Lower lobe of right lung (tissue), 2 donors: Measurements from ENCODE around the gene PI4KB. TPM values are rescaled to one million over a fixed set of nuclear protein-coding genes. Genes with fewer than 3 reads are reported as not detected.

Source experiments
- ATAC-seq, 2 donors: fragments of 200-7000 bp; cut with Tn5 transposase; one replicate each; pipeline ENCODE4 v1.9.1; 2020 to 2022; ENCODE audit warnings: mild to moderate bottlenecking in 2 of 2, moderate library complexity in 2 of 2
- DNase-seq: peaks from one replicate; pipeline ENCODE4 v3.0.0-alpha.2; 2020
- H3K27ac ChIP-seq: fragments of 200-600 bp; one replicate; pipeline ENCODE4 v1.8.0; 2022
- H3K27me3 ChIP-seq: fragments of 200-600 bp; one replicate; pipeline ENCODE4 v1.8.0; 2022; ENCODE audit warnings: low read depth
- H3K36me3 ChIP-seq: fragments of 200-600 bp; one replicate; pipeline ENCODE4 v1.8.0; 2022; ENCODE audit warnings: mild to moderate bottlenecking
- H3K4me1 ChIP-seq: fragments of 200-600 bp; one replicate; pipeline ENCODE4 v1.8.0; 2022
- H3K4me3 ChIP-seq: fragments of 200-600 bp; one replicate; pipeline ENCODE4 v1.8.0; 2022; ENCODE audit warnings: mild to moderate bottlenecking
- H3K9me3 ChIP-seq: fragments of 200-600 bp; one replicate; pipeline ENCODE4 v1.8.0; 2022
- CTCF ChIP-seq: fragments of 200-600 bp; IDR thresholded peaks from one replicate; pipeline ENCODE4 v1.8.0; 2022; ENCODE audit warnings: antibody characterized with exemption, mild to moderate bottlenecking
- intact Hi-C: fragments of 100-400 bp; cut with DNase I; formaldehyde crosslinking; loops from one replicate; pipeline ENCODE4 v1.11.0; 2022
- total RNA-seq: library from RNA; stranded (reverse); fragmentation: NEBNext Ultra II Directional; extraction: Animal tissue kit (Norgen Biotek cat#: 25700); gene quantifications from one replicate; pipeline ENCODE4 v1.2.1, GENCODE V29; 2021
- donor health status: DM: no; HTN: yes; CAD: no; lungs with severe emphysema.

PI4KB gene
- total RNA-seq, 1 donor from 2014 or later = 66.0 TPM

- TF ChIP-seq CTCF = no peak
- Histone ChIP-seq H3K4me1 (no peaks in the 10 kb centered on the region), H3K27ac (no peak overlapping the region), H3K36me3 (peaks cover 14% of the 10 kb centered on the region), H3K4me3 (no peak overlapping the region), H3K9me3 (no peaks in the 10 kb centered on the region), H3K27me3 (no peaks in the 10 kb centered on the region)
- ATAC-seq (peak in 1 of 2 donors; percentile 16), DNase-seq (no peak)
- intact Hi-C loops = no loop called here
These were observed 53.2 kb downstream of the PI4KB start for GRCh38 chr1:151273924-151274466.

GRCh38 chr1:151267760-151268159, 59.5 kb downstream of the PI4KB start:
- Histone ChIP-seq H3K27me3 (no peaks in the 10 kb centered on the region), H3K27ac (no peak overlapping the region), H3K4me1 (no peaks in the 10 kb centered on the region), H3K9me3 (no peaks in the 10 kb centered on the region), H3K36me3 (peaks cover 77% of the 10 kb centered on the region), H3K4me3 (no peak overlapping the region)
- no peak for DNase-seq
- TF ChIP-seq CTCF = no peak
- no peak for ATAC-seq
- intact Hi-C loops = no loop called here

GRCh38 chr1:151266821-151267220, 60.4 kb downstream of the PI4KB start:
- DNase-seq = no peak
- H3K27ac ChIP-seq = no peak overlapping the region
- no peaks in the 10 kb centered on the region for H3K4me1 ChIP-seq
- TF ChIP-seq CTCF = no peak
- H3K36me3 ChIP-seq = peaks cover 86% of the 10 kb centered on the region
- H3K27me3 ChIP-seq = no peaks in the 10 kb centered on the region
- intact Hi-C loops = no loop called here
- ATAC-seq = no peak
- H3K9me3 ChIP-seq = no peaks in the 10 kb centered on the region
- no peak overlapping the region for H3K4me3 ChIP-seq

- H3K36me3 ChIP-seq = peaks cover 86% of the 10 kb centered on the region
- ATAC-seq (no peak), DNase-seq (no peak)
- TF ChIP-seq CTCF = no peak
- no peak overlapping the region for H3K27ac ChIP-seq
- no peak overlapping the region for H3K4me3 ChIP-seq
- H3K4me1 ChIP-seq = no peaks in the 10 kb centered on the region
- no peaks in the 10 kb centered on the region for H3K9me3 ChIP-seq
- intact Hi-C loops = no loop called here
- H3K27me3 ChIP-seq = no peaks in the 10 kb centered on the region
These were observed 60.9 kb downstream of the PI4KB start for GRCh38 chr1:151266315-151266714.

GRCh38 chr1:151265446-151266236, 61.6 kb downstream of the PI4KB start:
- H3K36me3 ChIP-seq = peaks cover 86% of the 10 kb centered on the region
- H3K4me3 ChIP-seq = no peak overlapping the region
- no peaks in the 10 kb centered on the region for H3K27me3 ChIP-seq
- intact Hi-C loops = no loop called here
- no peak overlapping the region for H3K27ac ChIP-seq
- no peaks in the 10 kb centered on the region for H3K9me3 ChIP-seq
- ATAC-seq (no peak), DNase-seq (no peak)
- no peak for TF ChIP-seq CTCF
- H3K4me1 ChIP-seq = no peaks in the 10 kb centered on the region
